ENCODE measurements around the gene DLGAP1.

DLGAP1 gene

DNA sequence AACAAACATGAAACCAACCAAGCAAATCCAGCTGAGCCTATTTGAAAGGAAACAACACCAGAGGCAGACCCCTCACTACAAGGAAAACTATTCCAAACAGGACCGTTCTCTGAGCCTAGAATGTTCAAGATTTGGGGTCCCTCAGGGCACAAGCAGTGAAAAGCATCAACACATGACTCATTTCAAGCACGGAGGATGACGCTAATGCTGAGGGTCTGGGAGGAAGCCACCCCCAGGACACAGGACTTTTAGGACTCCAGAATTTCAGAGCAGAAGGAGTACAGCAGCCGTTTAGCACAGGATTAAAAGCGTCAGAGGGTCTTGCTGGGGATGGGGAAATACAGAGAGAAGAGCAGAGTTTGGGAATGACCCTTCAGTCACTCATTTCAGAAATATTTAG is 168.9 kb downstream of the DLGAP1 start:
- no peak overlapping the region for H3K27ac Mint-ChIP-seq
- H3K27me3 Mint-ChIP-seq: no peaks in the 10 kb centered on the region
- H3K36me3 Mint-ChIP-seq (ENCODE audit: low read depth): no peaks in the 10 kb centered on the region
- no peak for DNase-seq
- H3K4me3 Mint-ChIP-seq: no peak overlapping the region
- H3K9me3 Mint-ChIP-seq: peaks cover 8% of the 10 kb centered on the region
- H3K4me1 Mint-ChIP-seq (ENCODE audit: low read depth): no peaks in the 10 kb centered on the region

DNA sequence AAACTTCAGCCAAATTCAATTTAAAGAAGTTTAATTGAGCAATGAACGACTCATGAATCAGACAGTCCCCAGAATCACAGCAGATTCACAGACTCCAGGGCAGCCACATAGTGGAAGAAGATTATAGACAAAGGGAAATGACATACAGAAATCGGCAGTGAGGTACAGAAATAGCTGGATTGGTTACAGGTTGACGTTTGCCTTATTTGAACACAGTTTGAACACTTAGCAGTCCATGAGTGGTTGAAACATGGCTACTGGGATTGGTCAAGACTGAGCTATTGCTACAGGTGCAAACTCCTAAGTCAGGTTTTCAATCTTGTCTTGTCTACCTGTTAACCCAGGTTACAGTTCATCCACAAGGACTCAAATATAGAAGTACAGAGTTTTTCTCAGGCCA is 169.6 kb downstream of the DLGAP1 start:
- DNase-seq: no peak
- H3K4me1 Mint-ChIP-seq (ENCODE audit: low read depth): no peaks in the 10 kb centered on the region
- H3K4me3 Mint-ChIP-seq: no peak overlapping the region
- H3K27ac Mint-ChIP-seq: no peak overlapping the region
- no peaks in the 10 kb centered on the region for H3K36me3 Mint-ChIP-seq (ENCODE audit: low read depth)
- H3K9me3 Mint-ChIP-seq: peaks cover 8% of the 10 kb centered on the region
- no peaks in the 10 kb centered on the region for H3K27me3 Mint-ChIP-seq

DNA sequence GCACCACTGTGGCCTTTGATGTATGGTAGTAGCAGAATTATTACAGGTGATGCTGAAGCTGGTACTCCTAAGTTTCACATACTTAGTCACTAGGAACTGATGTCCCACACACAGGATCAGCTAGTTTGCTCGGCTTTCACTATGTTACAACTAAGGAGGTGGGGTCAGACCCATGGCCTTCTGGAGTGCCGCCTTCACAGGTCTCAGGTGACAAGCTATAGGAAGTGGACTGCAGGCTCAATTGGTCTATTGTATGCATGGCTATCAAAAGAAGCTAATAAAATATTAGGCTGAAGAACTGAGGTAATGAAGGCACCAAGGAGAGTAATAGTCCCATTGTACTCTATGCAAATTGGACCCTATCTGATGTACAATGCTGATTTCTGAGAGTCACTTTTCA is 170.6 kb downstream of the DLGAP1 start:
- no peak overlapping the region for H3K4me3 Mint-ChIP-seq
- no peaks in the 10 kb centered on the region for H3K36me3 Mint-ChIP-seq (ENCODE audit: low read depth)
- H3K27ac Mint-ChIP-seq: no peak overlapping the region
- H3K4me1 Mint-ChIP-seq (ENCODE audit: low read depth): no peaks in the 10 kb centered on the region
- DNase-seq: no peak
- peaks cover 8% of the 10 kb centered on the region for H3K9me3 Mint-ChIP-seq
- H3K27me3 Mint-ChIP-seq: no peaks in the 10 kb centered on the region

DNA sequence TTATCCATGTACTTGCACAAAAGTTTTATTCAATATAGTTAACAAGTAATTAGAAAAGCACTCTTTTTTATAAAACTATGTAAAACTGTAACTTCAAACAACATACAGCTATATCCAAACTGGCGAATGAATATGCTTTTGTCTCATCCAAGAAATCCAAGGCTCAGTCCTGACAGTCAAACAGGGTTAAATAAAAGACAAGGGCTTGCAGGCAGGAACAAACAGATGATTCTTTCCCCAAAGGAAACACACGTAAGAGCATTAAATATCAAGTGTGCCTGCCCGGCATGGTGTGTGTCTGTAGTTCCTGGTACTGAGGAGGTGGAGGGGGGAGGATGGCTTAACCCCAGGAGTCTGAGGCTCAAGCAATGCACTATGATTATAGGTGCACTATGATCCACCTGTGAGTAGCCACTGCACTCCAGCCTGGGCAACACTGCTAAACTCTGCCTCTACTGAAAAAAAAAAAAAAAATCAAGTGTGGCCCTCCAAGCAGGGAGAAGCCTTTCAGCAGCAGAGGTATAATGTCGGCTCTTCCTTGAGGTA is 171.3 kb downstream of the DLGAP1 start:
- Mint-ChIP-seq H3K4me1 (ENCODE audit: low read depth) (no peaks in the 10 kb centered on the region), H3K4me3 (no peak overlapping the region), H3K27ac (no peak overlapping the region), H3K27me3 (no peaks in the 10 kb centered on the region), H3K9me3 (peaks cover 4% of the 10 kb centered on the region), H3K36me3 (ENCODE audit: low read depth) (no peaks in the 10 kb centered on the region)
- DNase-seq: no peak

DNA sequence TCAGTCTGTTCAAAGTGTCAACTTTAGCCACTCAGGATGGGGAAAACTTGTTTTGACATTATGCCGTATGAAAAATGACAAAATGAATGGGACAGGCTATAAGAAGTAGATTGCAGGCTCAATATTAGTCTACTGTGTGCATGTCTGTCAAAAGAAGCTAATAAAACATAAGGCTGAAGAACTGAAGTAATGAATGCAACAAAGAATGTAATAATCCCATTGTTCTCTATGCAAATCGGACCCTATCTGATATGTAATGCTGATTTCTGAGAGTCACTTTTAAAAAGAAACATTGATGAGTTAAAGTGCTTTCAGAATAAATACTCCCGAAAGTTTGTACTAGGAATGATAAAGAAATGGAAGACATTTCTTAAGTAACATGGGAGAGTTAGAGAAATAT is 172.2 kb downstream of the DLGAP1 start:
- no peaks in the 10 kb centered on the region for H3K36me3 Mint-ChIP-seq (ENCODE audit: low read depth)
- no peaks in the 10 kb centered on the region for H3K4me1 Mint-ChIP-seq (ENCODE audit: low read depth)
- H3K9me3 Mint-ChIP-seq: peaks cover 2% of the 10 kb centered on the region
- H3K4me3 Mint-ChIP-seq: no peak overlapping the region
- H3K27ac Mint-ChIP-seq: no peak overlapping the region
- H3K27me3 Mint-ChIP-seq: no peaks in the 10 kb centered on the region
- no peak for DNase-seq

DNA sequence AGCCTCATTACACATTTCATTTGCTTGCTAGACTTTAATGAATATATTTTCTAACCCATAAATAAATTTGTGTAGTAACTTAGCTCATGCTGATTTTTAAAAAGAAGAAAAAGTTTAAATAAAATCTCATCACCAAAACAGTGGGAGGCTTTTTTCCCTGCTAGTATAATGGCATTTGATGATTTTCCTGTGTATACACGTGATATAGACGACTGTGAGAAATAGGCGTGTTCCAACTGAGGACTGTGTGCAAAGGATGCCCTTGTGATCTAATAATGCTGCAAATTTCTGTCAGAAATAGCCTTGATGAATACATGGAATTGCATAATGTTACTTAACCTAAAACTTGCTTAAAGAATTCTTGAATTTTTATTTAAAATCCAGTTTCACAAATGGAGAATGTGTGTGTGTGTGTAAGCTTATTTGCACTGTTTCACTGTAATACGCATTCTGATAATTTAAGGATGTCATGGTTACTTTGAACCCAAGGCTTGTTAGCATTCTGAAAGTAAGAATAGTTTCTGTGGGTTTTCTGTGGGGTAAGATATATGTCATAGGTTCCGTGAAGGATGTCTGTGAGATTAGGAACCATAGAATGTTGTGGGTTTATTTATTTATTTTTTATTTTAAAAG is 178.0 kb downstream of the DLGAP1 start:
- H3K27me3 Mint-ChIP-seq: no peaks in the 10 kb centered on the region
- no peak for DNase-seq
- no peaks in the 10 kb centered on the region for H3K4me1 Mint-ChIP-seq (ENCODE audit: low read depth)
- H3K27ac Mint-ChIP-seq: no peak overlapping the region
- no peak overlapping the region for H3K4me3 Mint-ChIP-seq
- no peaks in the 10 kb centered on the region for H3K9me3 Mint-ChIP-seq
- H3K36me3 Mint-ChIP-seq (ENCODE audit: low read depth): no peaks in the 10 kb centered on the region

DNA sequence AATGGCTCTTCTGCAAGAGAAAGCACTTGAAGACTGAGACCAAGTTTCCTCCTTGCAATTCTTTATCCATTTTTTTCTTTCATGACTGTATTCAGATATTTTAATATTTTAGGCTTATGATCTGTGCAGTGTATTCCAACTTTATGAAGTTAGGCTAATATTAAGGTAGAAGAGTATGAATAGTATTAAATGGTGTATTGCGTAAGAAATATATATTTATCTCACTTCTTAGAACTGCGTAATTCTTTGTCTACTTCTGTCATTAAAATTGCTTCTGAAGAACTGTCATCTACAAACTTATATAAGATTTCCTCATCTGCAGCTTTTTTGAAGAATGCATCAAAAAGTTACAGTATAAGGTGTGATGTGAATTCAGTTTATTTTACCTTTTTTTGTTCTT is 183.2 kb downstream of the DLGAP1 start:
- Mint-ChIP-seq H3K27me3 (no peaks in the 10 kb centered on the region), H3K9me3 (no peaks in the 10 kb centered on the region), H3K4me3 (no peak overlapping the region), H3K36me3 (ENCODE audit: low read depth) (no peaks in the 10 kb centered on the region), H3K27ac (no peak overlapping the region), H3K4me1 (ENCODE audit: low read depth) (no peaks in the 10 kb centered on the region)
- no peak for DNase-seq

DNA sequence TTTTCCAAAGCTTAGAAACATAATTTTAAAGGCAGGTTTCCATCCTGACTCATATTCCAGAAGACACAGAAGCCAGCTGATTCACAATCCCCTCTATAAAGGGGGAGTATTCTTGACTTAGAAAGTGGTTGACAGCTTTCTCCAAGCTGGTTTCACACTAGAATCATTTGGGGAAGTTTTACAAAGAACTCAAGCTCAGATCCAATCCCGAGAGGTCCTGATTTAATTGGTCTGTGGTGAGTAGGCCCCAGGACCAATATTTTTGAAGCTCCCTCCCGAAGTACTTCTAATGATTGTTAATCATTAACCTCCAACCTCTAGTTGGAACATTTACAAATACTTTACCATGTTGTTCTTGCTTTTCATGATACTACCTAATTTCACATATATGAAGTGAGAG is 184.1 kb downstream of the DLGAP1 start:
- Mint-ChIP-seq H3K9me3 (no peaks in the 10 kb centered on the region), H3K27ac (no peak overlapping the region), H3K27me3 (no peaks in the 10 kb centered on the region), H3K4me1 (ENCODE audit: low read depth) (no peaks in the 10 kb centered on the region), H3K36me3 (ENCODE audit: low read depth) (no peaks in the 10 kb centered on the region), H3K4me3 (no peak overlapping the region)
- DNase-seq: no peak

DNA sequence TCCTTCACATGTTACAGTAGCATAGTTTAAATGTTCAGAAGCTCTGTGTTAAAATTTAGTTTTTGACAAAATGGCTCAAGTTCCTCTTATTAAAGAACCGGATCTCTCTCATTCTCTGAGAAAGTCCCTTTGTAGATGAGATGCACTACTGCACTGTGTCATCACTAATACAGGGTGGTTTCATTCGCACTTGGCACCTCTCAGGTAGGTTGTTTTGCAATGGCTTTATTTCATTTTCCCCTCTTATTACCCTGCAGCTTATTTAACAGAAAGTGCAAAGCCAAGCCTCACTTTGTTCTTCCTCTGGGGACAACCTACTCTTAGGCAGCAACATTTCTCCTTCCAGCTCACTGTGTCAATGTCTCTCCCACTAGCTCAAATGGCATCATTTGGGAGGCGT is 185.1 kb downstream of the DLGAP1 start:
- Mint-ChIP-seq H3K27ac (no peak overlapping the region), H3K4me1 (ENCODE audit: low read depth) (no peaks in the 10 kb centered on the region), H3K27me3 (no peaks in the 10 kb centered on the region), H3K36me3 (ENCODE audit: low read depth) (no peaks in the 10 kb centered on the region), H3K9me3 (no peaks in the 10 kb centered on the region), H3K4me3 (no peak overlapping the region)
- no peak for DNase-seq

DNA sequence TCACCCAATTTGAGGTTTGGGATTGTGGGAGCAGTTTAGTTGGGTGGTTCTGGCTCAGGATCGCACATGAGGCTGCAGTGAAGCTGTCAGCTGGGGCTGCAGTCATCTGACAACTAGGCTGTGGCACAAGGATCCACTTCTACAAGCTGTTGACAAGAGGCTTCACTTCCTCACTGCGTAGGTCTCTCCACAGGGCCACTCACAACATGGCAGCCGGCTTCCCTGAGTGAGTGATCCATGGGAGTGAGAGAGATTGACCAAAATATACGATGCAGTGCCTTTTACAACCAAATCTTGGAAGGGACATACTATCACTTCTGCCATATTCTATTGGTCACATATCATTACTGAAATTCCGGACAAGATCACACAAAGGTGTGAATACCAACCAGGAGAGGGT is 187.5 kb downstream of the DLGAP1 start:
- no peak overlapping the region for H3K4me3 Mint-ChIP-seq
- no peak for DNase-seq
- no peak overlapping the region for H3K27ac Mint-ChIP-seq
- no peaks in the 10 kb centered on the region for H3K9me3 Mint-ChIP-seq
- no peaks in the 10 kb centered on the region for H3K4me1 Mint-ChIP-seq (ENCODE audit: low read depth)
- no peaks in the 10 kb centered on the region for H3K36me3 Mint-ChIP-seq (ENCODE audit: low read depth)
- no peaks in the 10 kb centered on the region for H3K27me3 Mint-ChIP-seq

DNA sequence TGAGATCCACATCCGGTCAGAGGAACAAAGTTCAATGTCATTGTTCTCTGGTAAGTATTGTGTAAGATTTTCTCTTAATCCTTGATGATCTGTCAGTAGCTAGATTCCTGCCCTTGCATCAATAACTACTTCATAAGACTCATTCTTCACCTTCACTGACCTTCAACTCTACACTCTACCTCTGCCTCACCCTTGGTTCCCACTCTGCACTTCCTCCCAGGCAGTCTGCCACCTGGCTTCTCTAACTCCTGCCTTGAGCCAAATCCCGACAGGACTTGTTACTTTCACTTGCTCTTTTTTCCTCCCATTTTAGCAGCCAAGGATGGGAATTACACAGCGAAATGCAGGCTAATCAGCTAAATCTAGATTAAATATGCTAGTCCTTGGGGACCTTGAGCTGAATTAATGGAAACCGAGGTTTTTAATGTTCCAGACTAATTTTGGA is 190.7 kb downstream of the DLGAP1 start:
- H3K27me3 Mint-ChIP-seq: no peaks in the 10 kb centered on the region
- no peaks in the 10 kb centered on the region for H3K4me1 Mint-ChIP-seq (ENCODE audit: low read depth)
- no peak for DNase-seq
- no peaks in the 10 kb centered on the region for H3K9me3 Mint-ChIP-seq
- no peaks in the 10 kb centered on the region for H3K36me3 Mint-ChIP-seq (ENCODE audit: low read depth)
- H3K4me3 Mint-ChIP-seq: no peak overlapping the region
- H3K27ac Mint-ChIP-seq: no peak overlapping the region

DNA sequence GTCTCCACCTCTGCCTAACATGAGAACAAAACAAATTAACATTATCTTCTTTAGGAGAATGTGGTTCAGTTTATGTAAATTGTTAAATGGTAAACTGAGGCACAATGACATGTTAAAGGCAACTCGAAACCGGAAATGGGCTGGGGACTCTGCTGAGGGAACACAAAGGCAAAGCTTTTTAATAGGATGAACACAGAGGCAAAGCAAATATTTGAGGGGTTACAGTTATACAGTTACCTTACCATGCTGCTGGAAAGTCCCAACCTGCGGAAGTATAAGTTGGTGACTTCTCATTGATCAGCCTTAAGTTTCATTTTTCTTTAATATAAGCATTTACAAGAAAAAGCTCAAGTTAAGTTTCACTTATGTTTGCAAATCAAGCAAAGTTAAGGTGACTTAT is 195.0 kb downstream of the DLGAP1 start:
- no peaks in the 10 kb centered on the region for H3K27me3 Mint-ChIP-seq
- H3K4me1 Mint-ChIP-seq (ENCODE audit: low read depth): no peaks in the 10 kb centered on the region
- no peak overlapping the region for H3K4me3 Mint-ChIP-seq
- no peak overlapping the region for H3K27ac Mint-ChIP-seq
- no peak for DNase-seq
- H3K9me3 Mint-ChIP-seq: no peaks in the 10 kb centered on the region
- no peaks in the 10 kb centered on the region for H3K36me3 Mint-ChIP-seq (ENCODE audit: low read depth)

DNA sequence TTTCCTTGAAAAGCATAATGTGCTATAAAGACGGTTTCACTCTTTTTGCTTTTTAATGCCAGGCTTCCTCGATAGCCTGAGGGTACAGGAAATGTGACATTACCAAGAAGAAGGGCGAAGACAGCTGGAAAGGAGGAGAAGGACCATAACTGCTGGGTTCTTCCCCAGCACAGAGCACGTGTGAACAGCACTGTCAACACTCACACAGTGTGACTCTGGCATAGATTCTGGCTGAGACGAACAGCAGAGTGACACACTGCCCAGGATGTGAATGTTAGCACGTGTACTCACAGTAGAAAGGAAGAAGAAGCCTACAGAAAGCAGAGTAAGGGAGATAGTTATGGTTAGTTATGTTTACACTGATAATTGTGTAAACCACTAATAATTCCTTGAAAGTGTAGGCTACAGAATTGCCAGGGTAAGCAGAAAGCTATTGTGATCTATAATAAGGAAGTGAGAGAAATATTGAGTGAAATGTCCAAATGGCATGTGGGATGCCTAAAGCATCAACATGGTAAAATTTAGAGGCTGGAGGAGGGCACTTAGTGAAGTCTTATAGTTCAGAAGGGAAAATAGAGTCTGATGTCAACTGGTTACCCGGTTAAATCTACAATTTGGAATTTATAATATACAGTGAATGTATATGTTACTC is 198.2 kb downstream of the DLGAP1 start:
- Mint-ChIP-seq H3K9me3 (no peaks in the 10 kb centered on the region), H3K4me3 (no peak overlapping the region), H3K36me3 (ENCODE audit: low read depth) (no peaks in the 10 kb centered on the region), H3K27ac (no peak overlapping the region), H3K27me3 (no peaks in the 10 kb centered on the region), H3K4me1 (ENCODE audit: low read depth) (no peaks in the 10 kb centered on the region)
- no peak for DNase-seq

DNA sequence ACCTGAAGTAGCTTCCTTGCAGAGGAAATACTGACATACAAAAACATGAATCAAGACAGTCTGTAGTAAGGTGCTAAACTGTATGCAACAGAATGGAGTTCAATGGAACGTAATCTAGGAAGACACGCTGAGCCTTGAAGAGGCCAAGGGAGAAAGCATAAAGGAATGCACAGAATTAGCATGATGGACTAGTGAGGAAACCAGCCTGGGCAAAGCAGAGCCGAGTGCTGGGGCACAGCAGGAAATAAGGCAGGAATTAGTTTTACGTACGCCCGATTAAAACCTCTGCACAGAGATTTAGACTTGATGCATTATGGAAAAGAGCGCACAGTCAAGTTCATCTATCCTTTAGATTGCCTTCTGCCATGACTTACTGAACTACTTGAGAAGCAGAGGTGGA is 200.3 kb downstream of the DLGAP1 start:
- H3K27me3 Mint-ChIP-seq: no peaks in the 10 kb centered on the region
- no peaks in the 10 kb centered on the region for H3K4me1 Mint-ChIP-seq (ENCODE audit: low read depth)
- H3K27ac Mint-ChIP-seq: no peak overlapping the region
- DNase-seq: no peak
- H3K9me3 Mint-ChIP-seq: no peaks in the 10 kb centered on the region
- H3K36me3 Mint-ChIP-seq (ENCODE audit: low read depth): no peaks in the 10 kb centered on the region
- H3K4me3 Mint-ChIP-seq: no peak overlapping the region

DNA sequence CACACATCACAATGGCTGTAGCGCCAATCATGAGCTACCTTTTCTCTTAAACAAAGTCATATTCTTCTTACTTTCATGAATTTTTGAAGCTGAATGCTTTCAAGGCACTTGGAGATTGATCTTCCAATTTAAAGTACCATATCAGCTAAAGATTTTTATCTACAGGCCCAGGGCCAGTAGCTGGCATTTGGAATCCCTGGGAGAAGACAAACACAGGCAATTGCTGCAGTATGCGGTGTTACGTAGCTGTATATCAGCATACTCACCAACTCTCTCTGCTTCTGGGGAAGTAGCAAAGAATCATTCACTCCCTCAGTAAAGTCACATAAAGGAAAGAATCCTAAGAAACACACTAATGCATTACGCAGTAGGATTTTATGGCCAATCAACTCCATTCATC is 202.3 kb downstream of the DLGAP1 start:
- no peak for DNase-seq
- H3K27me3 Mint-ChIP-seq: no peaks in the 10 kb centered on the region
- no peaks in the 10 kb centered on the region for H3K9me3 Mint-ChIP-seq
- H3K36me3 Mint-ChIP-seq (ENCODE audit: low read depth): no peaks in the 10 kb centered on the region
- H3K27ac Mint-ChIP-seq: no peak overlapping the region
- no peak overlapping the region for H3K4me3 Mint-ChIP-seq
- H3K4me1 Mint-ChIP-seq (ENCODE audit: low read depth): no peaks in the 10 kb centered on the region

All from activated T-cell treated with anti-CD3 and anti-CD28 coated beads, Interleukin-2, amount 50 U/mL, for 24 hours (primary cell).